ENCODE data around the gene RNF223. TPM values are rescaled to one million over a fixed set of nuclear protein-coding genes. Genes with fewer than 3 reads are reported as not detected.
A peak's percentile ranks its signal among the peaks of the same experiment; 100 is the strongest.

RNF223 gene
- total RNA-seq, 1 experiment from 2014 or later, result 5.0 TPM

DNA sequence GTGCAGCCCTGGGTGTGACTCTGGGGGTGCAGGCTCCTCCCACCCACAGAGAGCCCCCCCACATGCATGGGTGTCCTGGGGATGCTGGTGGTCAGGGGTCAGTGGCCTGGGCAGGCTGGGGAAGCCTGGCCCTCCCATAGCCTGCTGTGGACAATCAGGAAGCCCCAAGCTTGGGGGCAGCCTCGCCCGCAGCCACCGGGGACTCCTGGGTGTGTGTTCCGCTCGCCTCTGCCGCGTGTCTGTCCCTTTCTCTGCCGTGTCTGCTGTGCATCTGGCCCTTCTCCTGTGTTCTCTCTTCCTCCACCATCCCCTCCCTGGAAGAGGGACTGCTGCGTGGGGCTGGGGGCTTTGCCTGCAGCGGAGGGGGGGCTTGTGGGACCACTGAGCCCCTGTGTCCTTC lies 31.3 kb downstream of the RNF223 start:
- Mint-ChIP-seq H3K36me3 (ENCODE audit: insufficient read depth, unreplicated experiment) (peaks cover 66% of the 10 kb centered on the region), H3K4me1 (ENCODE audit: low read depth, unreplicated experiment) (no peaks in the 10 kb centered on the region), H3K27me3 (ENCODE audit: unreplicated experiment) (no peaks in the 10 kb centered on the region), H3K4me3 (ENCODE audit: low read depth, unreplicated experiment) (no peak overlapping the region), H3K9me3 (ENCODE audit: low read depth, unreplicated experiment) (no peaks in the 10 kb centered on the region), H3K27ac (ENCODE audit: unreplicated experiment) (no peak overlapping the region)
- TF ChIP-seq, protein P1, sequence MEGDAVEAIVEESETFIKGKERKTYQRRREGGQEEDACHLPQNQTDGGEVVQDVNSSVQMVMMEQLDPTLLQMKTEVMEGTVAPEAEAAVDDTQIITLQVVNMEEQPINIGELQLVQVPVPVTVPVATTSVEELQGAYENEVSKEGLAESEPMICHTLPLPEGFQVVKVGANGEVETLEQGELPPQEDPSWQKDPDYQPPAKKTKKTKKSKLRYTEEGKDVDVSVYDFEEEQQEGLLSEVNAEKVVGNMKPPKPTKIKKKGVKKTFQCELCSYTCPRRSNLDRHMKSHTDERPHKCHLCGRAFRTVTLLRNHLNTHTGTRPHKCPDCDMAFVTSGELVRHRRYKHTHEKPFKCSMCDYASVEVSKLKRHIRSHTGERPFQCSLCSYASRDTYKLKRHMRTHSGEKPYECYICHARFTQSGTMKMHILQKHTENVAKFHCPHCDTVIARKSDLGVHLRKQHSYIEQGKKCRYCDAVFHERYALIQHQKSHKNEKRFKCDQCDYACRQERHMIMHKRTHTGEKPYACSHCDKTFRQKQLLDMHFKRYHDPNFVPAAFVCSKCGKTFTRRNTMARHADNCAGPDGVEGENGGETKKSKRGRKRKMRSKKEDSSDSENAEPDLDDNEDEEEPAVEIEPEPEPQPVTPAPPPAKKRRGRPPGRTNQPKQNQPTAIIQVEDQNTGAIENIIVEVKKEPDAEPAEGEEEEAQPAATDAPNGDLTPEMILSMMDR (IDR thresholded peaks at IDR 0.05; ENCODE audit: unreplicated experiment), result no peak
- CTCF ChIA-PET, result no interaction called here
- BruUV-seq (replicated peaks), result no TSS peak
- intact Hi-C loops (cut with micrococcal nuclease; ENCODE audit: unreplicated experiment), result no loop called here
- DNase-seq, result no peak

DNA sequence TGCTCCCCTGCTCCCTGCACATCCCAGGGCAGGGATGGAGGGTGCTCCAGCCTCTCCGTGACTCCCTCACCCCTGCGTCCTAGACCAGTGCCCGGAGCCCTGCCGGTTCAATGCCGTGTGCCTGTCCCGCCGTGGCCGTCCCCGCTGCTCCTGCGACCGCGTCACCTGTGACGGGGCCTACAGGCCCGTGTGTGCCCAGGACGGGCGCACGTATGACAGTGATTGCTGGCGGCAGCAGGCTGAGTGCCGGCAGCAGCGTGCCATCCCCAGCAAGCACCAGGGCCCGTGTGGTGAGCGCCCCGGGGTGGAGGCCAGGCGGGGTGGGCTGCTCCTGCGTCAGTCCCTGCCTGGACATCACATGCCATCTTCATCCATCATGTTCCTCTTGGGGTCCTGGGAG lies 32.2 kb downstream of the RNF223 start:
- H3K36me3 Mint-ChIP-seq (ENCODE audit: insufficient read depth, unreplicated experiment), result peaks cover 65% of the 10 kb centered on the region
- no peaks in the 10 kb centered on the region for H3K9me3 Mint-ChIP-seq (ENCODE audit: low read depth, unreplicated experiment)
- no peak overlapping the region for H3K27ac Mint-ChIP-seq (ENCODE audit: unreplicated experiment)
- H3K4me1 Mint-ChIP-seq (ENCODE audit: low read depth, unreplicated experiment), result no peaks in the 10 kb centered on the region
- H3K27me3 Mint-ChIP-seq (ENCODE audit: unreplicated experiment), result no peaks in the 10 kb centered on the region
- CTCF ChIA-PET, result no interaction called here
- no peak for DNase-seq
- no peak overlapping the region for H3K4me3 Mint-ChIP-seq (ENCODE audit: low read depth, unreplicated experiment)
- no TSS peak for BruUV-seq (replicated peaks)
- intact Hi-C loops (cut with micrococcal nuclease; ENCODE audit: unreplicated experiment), result no loop called here
- TF ChIP-seq, protein P1 (IDR thresholded peaks at IDR 0.05; ENCODE audit: unreplicated experiment), result no peak

DNA sequence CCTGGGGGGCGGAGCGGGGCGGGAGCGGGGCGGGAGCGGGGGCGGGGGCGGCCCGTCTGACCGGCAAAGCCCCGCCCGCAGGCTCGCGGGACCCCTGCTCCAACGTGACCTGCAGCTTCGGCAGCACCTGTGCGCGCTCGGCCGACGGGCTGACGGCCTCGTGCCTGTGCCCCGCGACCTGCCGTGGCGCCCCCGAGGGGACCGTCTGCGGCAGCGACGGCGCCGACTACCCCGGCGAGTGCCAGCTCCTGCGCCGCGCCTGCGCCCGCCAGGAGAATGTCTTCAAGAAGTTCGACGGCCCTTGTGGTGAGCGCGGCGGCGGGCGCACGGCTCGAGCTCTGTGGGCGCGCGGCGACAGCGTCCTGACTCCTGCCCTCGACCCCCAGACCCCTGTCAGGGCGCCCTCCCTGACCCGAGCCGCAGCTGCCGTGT lies 33.0 kb downstream of the RNF223 start:
- no peak for DNase-seq
- Mint-ChIP-seq H3K4me3 (ENCODE audit: low read depth, unreplicated experiment) (no peak overlapping the region), H3K4me1 (ENCODE audit: low read depth, unreplicated experiment) (no peaks in the 10 kb centered on the region), H3K9me3 (ENCODE audit: low read depth, unreplicated experiment) (no peaks in the 10 kb centered on the region), H3K27ac (ENCODE audit: unreplicated experiment) (no peak overlapping the region), H3K36me3 (ENCODE audit: insufficient read depth, unreplicated experiment) (peaks cover 66% of the 10 kb centered on the region), H3K27me3 (ENCODE audit: unreplicated experiment) (no peaks in the 10 kb centered on the region)
- TF ChIP-seq, protein P1 (IDR thresholded peaks at IDR 0.05; ENCODE audit: unreplicated experiment), result no peak
- intact Hi-C loops (cut with micrococcal nuclease; ENCODE audit: unreplicated experiment), result no loop called here
- CTCF ChIA-PET, result no interaction called here
- BruUV-seq (replicated peaks), result no TSS peak

DNA sequence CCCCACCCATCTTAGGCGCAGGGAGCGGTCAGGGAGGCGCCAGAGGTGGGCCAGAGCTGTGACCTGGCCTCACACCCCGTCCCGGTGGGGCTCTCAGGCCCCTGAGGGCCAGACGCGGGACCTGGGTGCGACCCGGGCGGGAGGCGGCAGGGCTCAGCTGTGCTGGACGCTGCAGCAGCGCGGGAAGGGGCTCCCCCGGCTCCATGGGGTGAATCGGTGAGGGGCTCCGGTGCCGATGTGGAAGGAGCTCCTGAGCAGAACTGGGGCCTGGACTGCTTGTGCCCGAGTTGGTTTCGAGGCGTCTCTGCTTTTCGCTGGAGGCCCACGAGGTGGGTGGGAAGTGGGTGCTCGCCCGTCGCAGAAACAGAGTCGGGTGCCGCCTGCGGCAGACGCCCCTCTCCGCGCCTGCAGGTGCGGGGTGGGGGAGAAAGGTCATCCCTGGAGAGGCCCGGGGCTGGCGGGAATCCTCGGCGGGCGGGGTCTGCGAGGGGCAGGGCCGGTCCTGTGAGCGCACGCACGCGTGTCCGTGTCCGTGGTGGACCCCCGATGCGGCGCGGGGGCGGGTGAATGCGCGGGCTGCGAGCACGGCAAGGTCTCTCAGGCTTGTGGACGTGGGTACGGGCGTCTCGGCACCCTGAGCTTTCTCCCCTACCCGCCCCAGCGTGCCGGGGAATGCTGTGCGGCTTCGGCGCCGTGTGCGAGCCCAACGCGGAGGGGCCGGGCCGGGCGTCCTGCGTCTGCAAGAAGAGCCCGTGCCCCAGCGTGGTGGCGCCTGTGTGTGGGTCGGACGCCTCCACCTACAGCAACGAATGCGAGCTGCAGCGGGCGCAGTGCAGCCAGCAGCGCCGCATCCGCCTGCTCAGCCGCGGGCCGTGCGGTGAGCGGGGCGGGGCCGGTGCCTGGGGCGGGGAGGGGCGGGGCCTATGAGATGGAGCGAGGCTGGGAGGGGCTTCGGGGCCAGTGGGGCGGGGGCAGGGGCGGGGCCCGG lies 33.8 kb downstream of the RNF223 start:
- no peak overlapping the region for H3K4me3 Mint-ChIP-seq (ENCODE audit: low read depth, unreplicated experiment)
- H3K9me3 Mint-ChIP-seq (ENCODE audit: low read depth, unreplicated experiment), result no peaks in the 10 kb centered on the region
- no peaks in the 10 kb centered on the region for H3K27me3 Mint-ChIP-seq (ENCODE audit: unreplicated experiment)
- CTCF ChIA-PET, result no interaction called here
- no TSS peak for BruUV-seq (replicated peaks)
- DNase-seq, result no peak
- intact Hi-C loops (cut with micrococcal nuclease; ENCODE audit: unreplicated experiment), result no loop called here
- no peaks in the 10 kb centered on the region for H3K4me1 Mint-ChIP-seq (ENCODE audit: low read depth, unreplicated experiment)
- H3K36me3 Mint-ChIP-seq (ENCODE audit: insufficient read depth, unreplicated experiment), result peaks cover 64% of the 10 kb centered on the region
- H3K27ac Mint-ChIP-seq (ENCODE audit: unreplicated experiment), result peak overlapping the region; percentile 74
- TF ChIP-seq, protein P1 (IDR thresholded peaks at IDR 0.05; ENCODE audit: unreplicated experiment), result no peak

All from Calu3 (cell line).